Muscle layer of colon (tissue), 2 donors: Measurements from ENCODE around the gene FNDC3B.

Experiments used
- H3K27ac ChIP-seq: one replicate; pipeline ENCODE4 v1.7.0; 2013; ENCODE audit warnings: low read depth, mild to moderate bottlenecking, low read length, moderate library complexity
- H3K27me3 ChIP-seq, 2 donors: one replicate each; pipeline ENCODE4 v1.7.0; 2013; ENCODE audit warnings: low read length in 2 of 2, mild to moderate bottlenecking in 2 of 2; ENCODE audit not compliant: insufficient read depth in 2 of 2, control insufficient read depth in 1 of 2
- H3K36me3 ChIP-seq: one replicate; pipeline ENCODE4 v1.7.0; 2013; ENCODE audit warnings: mild to moderate bottlenecking, low read length; ENCODE audit not compliant: insufficient read depth
- H3K4me1 ChIP-seq: one replicate; pipeline ENCODE4 v1.7.0; 2013; ENCODE audit warnings: mild to moderate bottlenecking, low read length; ENCODE audit not compliant: insufficient read depth
- H3K4me3 ChIP-seq, 2 donors: one replicate each; pipeline ENCODE4 v1.7.0; 2013; ENCODE audit warnings: low read length in 2 of 2, low read depth in 1 of 2, mild to moderate bottlenecking in 1 of 2, moderate library complexity in 1 of 2
- H3K9ac ChIP-seq: one replicate; pipeline ENCODE4 v1.7.0; 2013; ENCODE audit warnings: low read length
- H3K9me3 ChIP-seq: one replicate; pipeline ENCODE4 v1.7.0; 2013; ENCODE audit warnings: mild to moderate bottlenecking, low read length
- donor health status: abdominal sarcoma.
- donor health status: Adenocarcinoma of cecum.

FNDC3B gene

GRCh38 chr3:172276103-172276502 is 236.7 kb downstream of the FNDC3B start:
- H3K4me3 ChIP-seq, result no peak overlapping the region
- no peaks in the 10 kb centered on the region for H3K36me3 ChIP-seq
- H3K27me3 ChIP-seq, result no peaks in the 10 kb centered on the region
- H3K27ac ChIP-seq, result no peak overlapping the region
- peaks cover 18% of the 10 kb centered on the region for H3K4me1 ChIP-seq
- no peak overlapping the region for H3K9ac ChIP-seq
- H3K9me3 ChIP-seq, result no peaks in the 10 kb centered on the region

GRCh38 chr3:172277151-172277652 is 237.8 kb downstream of the FNDC3B start:
- Histone ChIP-seq H3K27ac (no peak overlapping the region), H3K9me3 (no peaks in the 10 kb centered on the region), H3K4me1 (peaks cover 18% of the 10 kb centered on the region), H3K27me3 (no peaks in the 10 kb centered on the region), H3K9ac (no peak overlapping the region), H3K4me3 (no peak overlapping the region), H3K36me3 (no peaks in the 10 kb centered on the region)

GRCh38 chr3:172279191-172279640 is 239.8 kb downstream of the FNDC3B start:
- Histone ChIP-seq H3K27me3 (no peaks in the 10 kb centered on the region), H3K9me3 (no peaks in the 10 kb centered on the region), H3K27ac (no peak overlapping the region), H3K9ac (no peak overlapping the region), H3K4me3 (no peak overlapping the region), H3K36me3 (no peaks in the 10 kb centered on the region), H3K4me1 (peaks cover 18% of the 10 kb centered on the region)

- H3K36me3 ChIP-seq, result no peaks in the 10 kb centered on the region
- H3K4me3 ChIP-seq, result no peak overlapping the region
- H3K4me1 ChIP-seq, result peaks cover 18% of the 10 kb centered on the region
- H3K27ac ChIP-seq, result no peak overlapping the region
- no peak overlapping the region for H3K9ac ChIP-seq
- H3K27me3 ChIP-seq, result no peaks in the 10 kb centered on the region
- H3K9me3 ChIP-seq, result no peaks in the 10 kb centered on the region
Observed at GRCh38 chr3:172279974-172280373, 240.6 kb downstream of the FNDC3B start.

GRCh38 chr3:172280406-172281051 is 241.2 kb downstream of the FNDC3B start:
- Histone ChIP-seq H3K27me3 (no peaks in the 10 kb centered on the region), H3K4me3 (no peak overlapping the region), H3K36me3 (no peaks in the 10 kb centered on the region), H3K9ac (no peak overlapping the region), H3K27ac (no peak overlapping the region), H3K9me3 (no peaks in the 10 kb centered on the region), H3K4me1 (peaks cover 18% of the 10 kb centered on the region)

GRCh38 chr3:172281884-172282283 is 242.5 kb downstream of the FNDC3B start:
- H3K36me3 ChIP-seq, result peaks cover 11% of the 10 kb centered on the region
- no peak overlapping the region for H3K9ac ChIP-seq
- no peaks in the 10 kb centered on the region for H3K27me3 ChIP-seq
- H3K9me3 ChIP-seq, result no peaks in the 10 kb centered on the region
- no peak overlapping the region for H3K4me3 ChIP-seq
- H3K4me1 ChIP-seq, result peaks cover 18% of the 10 kb centered on the region
- H3K27ac ChIP-seq, result no peak overlapping the region

- no peak overlapping the region for H3K27ac ChIP-seq
- peaks cover 17% of the 10 kb centered on the region for H3K4me1 ChIP-seq
- no peak overlapping the region for H3K4me3 ChIP-seq
- H3K9me3 ChIP-seq, result no peaks in the 10 kb centered on the region
- H3K27me3 ChIP-seq, result no peaks in the 10 kb centered on the region
- H3K36me3 ChIP-seq, result peaks cover 11% of the 10 kb centered on the region
- H3K9ac ChIP-seq, result no peak overlapping the region
Observed at GRCh38 chr3:172282850-172283249, 243.5 kb downstream of the FNDC3B start.

- Histone ChIP-seq H3K27ac (no peak overlapping the region), H3K9ac (no peak overlapping the region), H3K4me3 (no peak overlapping the region), H3K27me3 (no peaks in the 10 kb centered on the region), H3K4me1 (peaks cover 9% of the 10 kb centered on the region), H3K36me3 (peaks cover 11% of the 10 kb centered on the region), H3K9me3 (no peaks in the 10 kb centered on the region)
Observed at GRCh38 chr3:172283841-172284357, 244.5 kb downstream of the FNDC3B start.

- no peaks in the 10 kb centered on the region for H3K27me3 ChIP-seq
- H3K4me1 ChIP-seq, result peaks cover 15% of the 10 kb centered on the region
- no peaks in the 10 kb centered on the region for H3K9me3 ChIP-seq
- peaks cover 11% of the 10 kb centered on the region for H3K36me3 ChIP-seq
- no peak overlapping the region for H3K9ac ChIP-seq
- no peak overlapping the region for H3K4me3 ChIP-seq
- no peak overlapping the region for H3K27ac ChIP-seq
Observed at GRCh38 chr3:172285844-172286243, 246.5 kb downstream of the FNDC3B start.

GRCh38 chr3:172286548-172287148 is 247.3 kb downstream of the FNDC3B start:
- H3K9me3 ChIP-seq, result no peaks in the 10 kb centered on the region
- H3K4me1 ChIP-seq, result peaks cover 15% of the 10 kb centered on the region
- H3K27me3 ChIP-seq, result no peaks in the 10 kb centered on the region
- peaks cover 11% of the 10 kb centered on the region for H3K36me3 ChIP-seq
- H3K4me3 ChIP-seq, result no peak overlapping the region
- H3K27ac ChIP-seq, result no peak overlapping the region
- H3K9ac ChIP-seq, result no peak overlapping the region

- H3K27ac ChIP-seq, result no peak overlapping the region
- peaks cover 15% of the 10 kb centered on the region for H3K4me1 ChIP-seq
- H3K9ac ChIP-seq, result no peak overlapping the region
- no peak overlapping the region for H3K4me3 ChIP-seq
- H3K9me3 ChIP-seq, result no peaks in the 10 kb centered on the region
- H3K27me3 ChIP-seq, result no peaks in the 10 kb centered on the region
- peaks cover 11% of the 10 kb centered on the region for H3K36me3 ChIP-seq
Observed at GRCh38 chr3:172287937-172288477, 248.6 kb downstream of the FNDC3B start.
